IMR-90 (cell line): ENCODE results near the gene PRKCH. TPM values are rescaled to one million over a fixed set of nuclear protein-coding genes. Genes with fewer than 3 reads are reported as not detected.

ENCODE experiments used
- ATAC-seq: fragments of 200-7000 bp; cut with Tn5 transposase; 2 replicates; pipeline ENCODE4 v1.9.1; 2020; ENCODE audit warnings: low read depth, mild to moderate bottlenecking, moderate library complexity
- BruUV-seq: library from RNA; stranded (reverse); fragments of 400-500 nt; replicated peaks from 2 replicates; lab custom pipeline; 2021; lab: Mats Ljungman, UMichigan
- CTCF ChIA-PET: fragments of 300-600 bp; formaldehyde crosslinking; extraction: SDS; loops from one replicate; lab custom pipeline; 2021; ENCODE audit warnings: antibody characterized with exemption; lab: Yijun Ruan, JAX
- POLR2A ChIA-PET: fragments of 300-600 bp; sonication (Branson Sonifier 250); formaldehyde crosslinking; loops from one replicate; lab custom pipeline; 2022; ENCODE audit warnings: antibody characterized with exemption; ENCODE audit not compliant: unreplicated experiment; lab: Charles Lee
- DNase-seq: peaks from one replicate; pipeline ENCODE4 v3.0.0; 2013
- H2AFZ ChIP-seq: replicated peaks from 2 replicates; pipeline ENCODE3; 2013; ENCODE audit warnings: low read length, mild to moderate bottlenecking; ENCODE audit not compliant: poor library complexity
- H2AK5ac ChIP-seq: 2 replicates; pipeline ENCODE4 v1.6.1; 2013; ENCODE audit warnings: low read depth, low read length, inconsistent platforms
- H2AK9ac ChIP-seq: replicated peaks from 2 replicates; pipeline ENCODE3; 2013; ENCODE audit warnings: mild to moderate bottlenecking, low read depth, low read length, moderate library complexity; ENCODE audit not compliant: poor library complexity
- H2BK120ac ChIP-seq: 2 replicates; pipeline ENCODE4 v1.6.1; 2013; ENCODE audit warnings: low read depth, low read length, inconsistent platforms
- H2BK15ac ChIP-seq: 3 replicates; pipeline ENCODE4 v1.6.1; 2013; ENCODE audit warnings: low read depth, low read length, inconsistent platforms
- H2BK20ac ChIP-seq: 2 replicates; pipeline ENCODE4 v1.6.1; 2013; ENCODE audit warnings: low read depth, mild to moderate bottlenecking, inconsistent platforms, low read length, moderate library complexity
- H2BK5ac ChIP-seq: 2 replicates; pipeline ENCODE4 v1.6.1; 2013; ENCODE audit warnings: mild to moderate bottlenecking, low read depth, low read length, inconsistent platforms; ENCODE audit not compliant: poor library complexity, severe bottlenecking
- H3K14ac ChIP-seq: replicated peaks from 2 replicates; pipeline ENCODE4 v1.6.1; 2013; ENCODE audit warnings: low read depth, low read length, inconsistent platforms
- H3K18ac ChIP-seq: 2 replicates; pipeline ENCODE4 v1.6.1; 2013; ENCODE audit warnings: low read depth, low read length, control low read depth
- H3K23ac ChIP-seq: 2 replicates; pipeline ENCODE4 v1.6.1; 2013; ENCODE audit warnings: low read depth, low read length, inconsistent platforms
- H3K27ac ChIP-seq: 2 replicates; pipeline ENCODE4 v1.5.1; 2013; ENCODE audit warnings: mild to moderate bottlenecking, control low read depth, low read length; ENCODE audit not compliant: insufficient read depth
- H3K27me3 ChIP-seq: 2 replicates; pipeline ENCODE4 v1.6.1; 2013; ENCODE audit warnings: low read length; ENCODE audit not compliant: control insufficient read depth, insufficient read depth
- H3K36me3 ChIP-seq: 2 replicates; pipeline ENCODE4 v1.6.1; 2013; ENCODE audit warnings: low read length, mixed read lengths; ENCODE audit not compliant: control insufficient read depth, insufficient read depth
- H3K4ac ChIP-seq: 2 replicates; pipeline ENCODE4 v1.6.1; 2013; ENCODE audit warnings: low read depth, low read length, inconsistent platforms
- H3K4me1 ChIP-seq: 2 replicates; pipeline ENCODE4 v1.6.1; 2013; ENCODE audit warnings: low read length, mixed read lengths; ENCODE audit not compliant: control insufficient read depth, insufficient read depth
- H3K4me2 ChIP-seq: 2 replicates; pipeline ENCODE4 v1.6.1; 2013; ENCODE audit warnings: low read depth, mild to moderate bottlenecking, control low read depth, low read length, moderate library complexity
- H3K4me3 ChIP-seq: 2 replicates; pipeline ENCODE4 v1.5.1; 2013; ENCODE audit warnings: low read depth, mild to moderate bottlenecking, control low read depth, low read length, moderate library complexity; ENCODE audit not compliant: insufficient read depth
- H3K56ac ChIP-seq: 2 replicates; pipeline ENCODE4 v1.6.1; 2013; ENCODE audit warnings: low read length, inconsistent platforms; ENCODE audit not compliant: insufficient read depth; ENCODE audit errors: extremely low read depth
- H3K79me1 ChIP-seq, 2 experiments: 2 replicates each; pipeline ENCODE4 v1.6.1; 2013; ENCODE audit warnings: low read length in 2 of 2, inconsistent platforms in 1 of 2, low read depth in 1 of 2
- H3K9ac ChIP-seq: 2 replicates; pipeline ENCODE4 v1.6.1; 2013; ENCODE audit warnings: low read depth, low read length, control low read depth
- H3K9me1 ChIP-seq: 2 replicates; pipeline ENCODE4 v1.6.1; 2013; ENCODE audit warnings: low read length, inconsistent platforms; ENCODE audit not compliant: insufficient read depth
- H3K9me3 ChIP-seq: 2 replicates; pipeline ENCODE4 v1.6.1; 2013; ENCODE audit warnings: low read length; ENCODE audit not compliant: control insufficient read depth, insufficient read depth
- H4K20me1 ChIP-seq: 2 replicates; pipeline ENCODE4 v1.6.1; 2013; ENCODE audit warnings: low read length, inconsistent platforms; ENCODE audit not compliant: insufficient read depth
- H4K5ac ChIP-seq: 2 replicates; pipeline ENCODE4 v1.6.1; 2013; ENCODE audit warnings: mild to moderate bottlenecking, low read depth, low read length, control low read depth
- H4K8ac ChIP-seq, 2 experiments: 2 replicates each; pipeline ENCODE4 v1.6.1; 2013; ENCODE audit warnings: low read depth in 2 of 2, low read length in 2 of 2, control low read depth in 1 of 2, inconsistent platforms in 1 of 2
- H4K91ac ChIP-seq: 2 replicates; pipeline ENCODE4 v1.6.1; 2013; ENCODE audit warnings: low read depth, low read length, inconsistent platforms; ENCODE audit not compliant: insufficient read depth
- BHLHE40 ChIP-seq: fragments of 150-350 bp; IDR thresholded peaks from 2 replicates; pipeline ENCODE4 v1.6.1; 2016; ENCODE audit warnings: mild to moderate bottlenecking, low read depth, low read length
- CEBPB ChIP-seq: IDR thresholded peaks from 2 replicates; pipeline ENCODE4 v1.6.1; 2012; ENCODE audit warnings: low read depth, low read length, improper control_type of control experiment
- CHD1 ChIP-seq: IDR thresholded peaks from 2 replicates; pipeline ENCODE4 v1.6.1; 2012; ENCODE audit warnings: low read depth, low read length, improper control_type of control experiment
- FOS ChIP-seq: fragments of 150-350 bp; IDR thresholded peaks from 2 replicates; pipeline ENCODE4 v1.6.1; 2016; ENCODE audit warnings: low read depth, low read length
- MAFK ChIP-seq: IDR thresholded peaks from 2 replicates; pipeline ENCODE4 v1.6.1; 2012; ENCODE audit warnings: low read depth, low read length, improper control_type of control experiment
- MAZ ChIP-seq: IDR thresholded peaks from 2 replicates; pipeline ENCODE4 v1.6.1; 2012; ENCODE audit warnings: low read depth, mild to moderate bottlenecking, low read length, improper control_type of control experiment, moderate library complexity, borderline replicate concordance
- MXI1 ChIP-seq: IDR thresholded peaks from 2 replicates; pipeline ENCODE4 v1.6.1; 2012; ENCODE audit warnings: low read depth, mild to moderate bottlenecking, low read length, moderate library complexity, borderline replicate concordance
- NFE2L2 ChIP-seq: fragments of 150-350 bp; IDR thresholded peaks from 2 replicates; pipeline ENCODE4 v1.6.1; 2016; ENCODE audit warnings: low read depth, mild to moderate bottlenecking, low read length
- POLR2A ChIP-seq: IDR thresholded peaks from 2 replicates; pipeline ENCODE4 v1.6.1; 2012; ENCODE audit warnings: mild to moderate bottlenecking, low read depth, low read length
- RAD21 ChIP-seq: IDR thresholded peaks from 2 replicates; pipeline ENCODE4 v1.6.1; 2012; ENCODE audit warnings: low read length, improper control_type of control experiment
- RCOR1 ChIP-seq: IDR thresholded peaks from 2 replicates; pipeline ENCODE4 v1.6.1; 2012; ENCODE audit warnings: mild to moderate bottlenecking, low read length, improper control_type of control experiment; ENCODE audit not compliant: insufficient replicate concordance
- RFX5 ChIP-seq: IDR thresholded peaks from 2 replicates; pipeline ENCODE4 v1.8.0; 2012; ENCODE audit warnings: low read depth, mild to moderate bottlenecking, low read length, moderate library complexity
- SMC3 ChIP-seq: fragments of 150-350 bp; IDR thresholded peaks from 2 replicates; pipeline ENCODE4 v1.6.1; 2016; ENCODE audit warnings: low read depth, mild to moderate bottlenecking, antibody characterized with exemption, low read length, moderate library complexity
- USF2 ChIP-seq: fragments of 150-350 bp; IDR thresholded peaks from 2 replicates; pipeline ENCODE4 v1.6.1; 2017; ENCODE audit warnings: mild to moderate bottlenecking, antibody characterized with exemption, low read length, low read depth
- WGBS, 2 experiments: methylation state at CpG; one replicate each; pipeline versions ENCODE4 v1.1.5 to v1.1.7; 2013; ENCODE audit warnings: missing lambda C conversion rate in 2 of 2; ENCODE audit not compliant: insufficient read length in 1 of 2; ENCODE audit errors: extremely low coverage in 2 of 2; 5-methylcytosine and 5-hydroxymethylcytosine counted together
- dilution Hi-C: fragments of 300-500 bp; cut with HindIII; formaldehyde crosslinking; loops from one replicate; pipeline ENCODE4 v1.14.3; 2018; ENCODE audit warnings: low sequenced_read_pairs; ENCODE audit not compliant: unreplicated experiment
- in situ Hi-C: fragments of 300-500 bp; cut with MboI; formaldehyde crosslinking; loops from 3 replicates; pipeline ENCODE4 v1.14.3; 2019; ENCODE audit warnings: low sequenced_read_pairs, inconsistent platforms, mixed read lengths
- intact Hi-C: fragments of 100-400 bp; cut with micrococcal nuclease; formaldehyde crosslinking; loops from 2 replicates; pipeline ENCODE4 v1.10.0; 2022
- polyA plus RNA-seq, 3 experiments: library from polyadenylated mRNA; depleted of rRNA; stranded (reverse); fragments of >200 nt; gene quantifications; 2 replicates each; pipeline ENCODE4 v1.2.3, GENCODE V29; 2012; ENCODE audit warnings: low replicate concordance in 1 of 3
- total RNA-seq: library from RNA; depleted of rRNA; stranded (reverse); fragments of >200 nt; gene quantifications from 2 replicates; pipeline ENCODE4 v1.2.3, GENCODE V29; 2012
- TF ChIP-seq, protein P1 (sequence below): fragments of 150-350 bp; IDR thresholded peaks from 2 replicates; pipeline ENCODE4 v1.6.1; 2016; ENCODE audit warnings: low read depth, mild to moderate bottlenecking, low read length, moderate library complexity, borderline replicate concordance
- TF ChIP-seq, protein P2 (sequence below): conservative IDR thresholded peaks from 2 replicates; pipeline ENCODE4 v1.5.1; 2012; ENCODE audit warnings: mild to moderate bottlenecking, low read depth, low read length, improper control_type of control experiment

Gene PRKCH
- total and polyA plus RNA-seq, 2 of the 4 experiments (the other 2 are of a cell fraction), result 1.6 to 2.3 TPM

DNA sequence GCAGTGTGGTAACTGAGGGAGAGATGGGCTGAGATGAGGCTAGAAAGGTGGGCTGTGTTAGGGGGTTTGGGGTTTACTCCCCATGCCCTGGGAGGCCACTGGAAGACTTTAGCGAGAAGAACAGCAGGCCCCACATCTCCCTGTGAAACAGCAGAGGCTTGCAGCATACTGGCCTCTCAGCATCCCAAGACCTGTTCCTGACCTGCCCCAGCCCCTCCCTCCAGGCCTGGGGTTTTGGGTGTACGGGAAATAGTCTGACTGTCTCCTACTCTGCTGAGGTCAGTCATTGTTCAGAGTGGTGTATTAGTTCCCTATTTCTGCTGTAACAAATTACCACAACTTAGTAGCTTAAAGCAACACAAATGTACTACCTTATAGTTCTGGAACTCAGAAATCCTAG is 270.5 kb downstream of the PRKCH start:
- Histone ChIP-seq H2BK20ac (0 out of 2 replicates have a peak overlapping the region, but pooled peaks have one; percentile 26), H2BK5ac (no peak overlapping the region), H4K8ac (no peak overlapping the region; a peak in 1 of 4 replicates), H2BK120ac (no peak overlapping the region), H2AFZ (no peak overlapping the region), H3K18ac (0 out of 2 replicates have a peak overlapping the region, but pooled peaks have one; percentile 9), H2AK5ac (peak overlapping the region; percentile 47; the same call in 1 of the 2 replicates), H4K20me1 (no peaks in the 10 kb centered on the region), H3K14ac (no peak overlapping the region), H3K4me2 (no peak overlapping the region), H3K23ac (no peak overlapping the region), H3K27me3 (no peaks in the 10 kb centered on the region), H3K4ac (peak overlapping the region; percentile 41; the same call in 1 of the 2 replicates), H3K9ac (no peak overlapping the region), H3K56ac (no peak overlapping the region), H2BK15ac (0 out of 3 replicates have a peak overlapping the region, but pooled peaks have one; percentile 23), H2AK9ac (no peak overlapping the region), H3K4me1 (peaks cover 23% of the 10 kb centered on the region), H3K36me3 (no peaks in the 10 kb centered on the region), H3K9me3 (0 out of 2 replicates have a peak, but pooled peaks cover 2% of the 10 kb centered on the region), H4K5ac (no peak overlapping the region), H3K79me1 (peaks cover 5 to 6% of the 10 kb centered on the region in 2 experiments; a peak in 3 of 4 replicates), H3K27ac (no peak overlapping the region), H3K4me3 (no peak overlapping the region), H4K91ac (no peak overlapping the region), H3K9me1 (peaks cover 17% of the 10 kb centered on the region)
- intact Hi-C loops, result no loop called here
- in situ Hi-C loops, result no loop called here
- ATAC-seq (no peak), DNase-seq (no peak)
- no TSS peak for BruUV-seq
- POLR2A ChIA-PET, result no interaction called here
- no CpG with 5 or more reads among the region's 2 CpGs for WGBS, 2 experiments
- dilution Hi-C loops, result no loop called here
- CTCF ChIA-PET, result no interaction called here
- TF ChIP-seq BHLHE40, result no peak
- no peak for TF ChIP-seq POLR2A
- no peak for TF ChIP-seq SMC3
- no peak for TF ChIP-seq NFE2L2
- no peak for TF ChIP-seq RAD21
- TF ChIP-seq MAFK, result no peak
- TF ChIP-seq RFX5, result no peak
- no peak for TF ChIP-seq CEBPB
- TF ChIP-seq FOS, result no peak
- no peak for TF ChIP-seq CHD1
- no peak for TF ChIP-seq MXI1
- no peak for TF ChIP-seq USF2
- no peak for TF ChIP-seq MAZ
- TF ChIP-seq, protein P1, sequence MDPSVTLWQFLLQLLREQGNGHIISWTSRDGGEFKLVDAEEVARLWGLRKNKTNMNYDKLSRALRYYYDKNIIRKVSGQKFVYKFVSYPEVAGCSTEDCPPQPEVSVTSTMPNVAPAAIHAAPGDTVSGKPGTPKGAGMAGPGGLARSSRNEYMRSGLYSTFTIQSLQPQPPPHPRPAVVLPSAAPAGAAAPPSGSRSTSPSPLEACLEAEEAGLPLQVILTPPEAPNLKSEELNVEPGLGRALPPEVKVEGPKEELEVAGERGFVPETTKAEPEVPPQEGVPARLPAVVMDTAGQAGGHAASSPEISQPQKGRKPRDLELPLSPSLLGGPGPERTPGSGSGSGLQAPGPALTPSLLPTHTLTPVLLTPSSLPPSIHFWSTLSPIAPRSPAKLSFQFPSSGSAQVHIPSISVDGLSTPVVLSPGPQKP, result no peak
- no peak for TF ChIP-seq RCOR1
- TF ChIP-seq, protein P2, sequence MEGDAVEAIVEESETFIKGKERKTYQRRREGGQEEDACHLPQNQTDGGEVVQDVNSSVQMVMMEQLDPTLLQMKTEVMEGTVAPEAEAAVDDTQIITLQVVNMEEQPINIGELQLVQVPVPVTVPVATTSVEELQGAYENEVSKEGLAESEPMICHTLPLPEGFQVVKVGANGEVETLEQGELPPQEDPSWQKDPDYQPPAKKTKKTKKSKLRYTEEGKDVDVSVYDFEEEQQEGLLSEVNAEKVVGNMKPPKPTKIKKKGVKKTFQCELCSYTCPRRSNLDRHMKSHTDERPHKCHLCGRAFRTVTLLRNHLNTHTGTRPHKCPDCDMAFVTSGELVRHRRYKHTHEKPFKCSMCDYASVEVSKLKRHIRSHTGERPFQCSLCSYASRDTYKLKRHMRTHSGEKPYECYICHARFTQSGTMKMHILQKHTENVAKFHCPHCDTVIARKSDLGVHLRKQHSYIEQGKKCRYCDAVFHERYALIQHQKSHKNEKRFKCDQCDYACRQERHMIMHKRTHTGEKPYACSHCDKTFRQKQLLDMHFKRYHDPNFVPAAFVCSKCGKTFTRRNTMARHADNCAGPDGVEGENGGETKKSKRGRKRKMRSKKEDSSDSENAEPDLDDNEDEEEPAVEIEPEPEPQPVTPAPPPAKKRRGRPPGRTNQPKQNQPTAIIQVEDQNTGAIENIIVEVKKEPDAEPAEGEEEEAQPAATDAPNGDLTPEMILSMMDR, result no peak
